AG10803 (cell line): ENCODE results near the gene PNMA5.

Experiments
- DNase-seq: peaks from one replicate; pipeline ENCODE4 v3.0.0; 2010; ENCODE audit warnings: low read depth
- H3K4me3 ChIP-seq: 2 replicates; pipeline ENCODE4 v1.5.1; 2011; ENCODE audit warnings: mild to moderate bottlenecking, low read length, control low read depth
- TF ChIP-seq, protein P1 (sequence below): conservative IDR thresholded peaks from 2 replicates; pipeline ENCODE4 v1.5.1; 2011; ENCODE audit warnings: mild to moderate bottlenecking, low read length, control low read depth, inconsistent platforms

Gene PNMA5

DNA sequence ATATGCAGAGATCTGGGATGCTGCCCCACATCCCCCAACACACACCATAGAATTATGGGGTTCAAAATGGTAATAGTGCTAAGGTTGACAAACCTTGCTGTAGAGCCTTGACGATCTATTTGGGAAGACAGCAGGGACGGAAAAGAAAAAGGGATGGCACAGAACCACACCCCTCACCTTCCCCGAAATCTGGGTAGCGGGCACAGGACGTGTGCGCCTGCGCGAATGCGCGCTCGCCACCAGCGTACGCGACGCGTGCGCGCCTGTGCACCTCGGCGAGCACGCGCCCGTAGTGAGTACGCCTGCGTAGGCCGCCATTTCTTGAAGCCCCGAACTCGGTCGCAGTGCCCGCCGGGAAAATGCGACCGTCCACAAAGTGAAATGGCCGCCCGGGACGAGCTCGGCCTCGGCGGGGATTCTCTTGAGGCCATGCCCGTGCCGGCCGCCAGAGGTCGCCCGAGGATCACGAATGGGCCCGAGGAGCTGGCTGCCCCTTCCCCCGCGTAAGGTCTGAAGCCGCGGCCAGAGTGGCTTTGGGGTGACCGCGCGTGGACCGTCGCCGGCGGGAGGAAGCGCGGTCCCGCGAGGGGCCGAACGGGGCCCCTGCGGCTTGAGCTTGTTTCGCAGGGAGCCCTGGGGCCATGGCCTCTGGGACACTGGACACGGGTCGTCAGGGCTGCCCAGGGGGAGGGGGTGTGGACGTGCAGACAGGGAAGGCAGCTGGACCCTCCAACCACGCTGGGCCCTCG, 52.4 kb downstream of the PNMA5 start:
- peak overlapping the region; percentile 77 for H3K4me3 ChIP-seq
- TF ChIP-seq, protein P1, sequence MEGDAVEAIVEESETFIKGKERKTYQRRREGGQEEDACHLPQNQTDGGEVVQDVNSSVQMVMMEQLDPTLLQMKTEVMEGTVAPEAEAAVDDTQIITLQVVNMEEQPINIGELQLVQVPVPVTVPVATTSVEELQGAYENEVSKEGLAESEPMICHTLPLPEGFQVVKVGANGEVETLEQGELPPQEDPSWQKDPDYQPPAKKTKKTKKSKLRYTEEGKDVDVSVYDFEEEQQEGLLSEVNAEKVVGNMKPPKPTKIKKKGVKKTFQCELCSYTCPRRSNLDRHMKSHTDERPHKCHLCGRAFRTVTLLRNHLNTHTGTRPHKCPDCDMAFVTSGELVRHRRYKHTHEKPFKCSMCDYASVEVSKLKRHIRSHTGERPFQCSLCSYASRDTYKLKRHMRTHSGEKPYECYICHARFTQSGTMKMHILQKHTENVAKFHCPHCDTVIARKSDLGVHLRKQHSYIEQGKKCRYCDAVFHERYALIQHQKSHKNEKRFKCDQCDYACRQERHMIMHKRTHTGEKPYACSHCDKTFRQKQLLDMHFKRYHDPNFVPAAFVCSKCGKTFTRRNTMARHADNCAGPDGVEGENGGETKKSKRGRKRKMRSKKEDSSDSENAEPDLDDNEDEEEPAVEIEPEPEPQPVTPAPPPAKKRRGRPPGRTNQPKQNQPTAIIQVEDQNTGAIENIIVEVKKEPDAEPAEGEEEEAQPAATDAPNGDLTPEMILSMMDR: peak; percentile 59
- peak; percentile 91 for DNase-seq
